H9 (cell line): Measurements from ENCODE around the gene ANKRD13C. TPM values are rescaled to one million over a fixed set of nuclear protein-coding genes. Genes with fewer than 3 reads are reported as not detected.

ENCODE experiments used
- DNase-seq: peaks from one replicate; pipeline ENCODE4 v3.0.0-alpha.2; 2017
- H2AFZ ChIP-seq: one replicate; pipeline ENCODE4 v1.6.1; 2013; ENCODE audit warnings: mild to moderate bottlenecking, low read length, control low read depth, moderate library complexity
- H2AK5ac ChIP-seq: 2 replicates; pipeline ENCODE4 v1.6.1; 2013; ENCODE audit warnings: low read length, control low read depth, mixed read lengths; ENCODE audit not compliant: insufficient read length
- H2BK120ac ChIP-seq: one replicate; pipeline ENCODE4 v1.6.1; 2013; ENCODE audit warnings: low read depth, mild to moderate bottlenecking, low read length, control low read depth, inconsistent platforms; ENCODE audit not compliant: poor library complexity, severe bottlenecking
- H2BK12ac ChIP-seq: 2 replicates; pipeline ENCODE4 v1.6.1; 2013; ENCODE audit warnings: low read length, control low read depth, mixed read lengths, low read depth; ENCODE audit not compliant: insufficient read length
- H2BK15ac ChIP-seq: 2 replicates; pipeline ENCODE4 v1.6.1; 2013; ENCODE audit warnings: low read depth, low read length, control low read depth
- H2BK20ac ChIP-seq: one replicate; pipeline ENCODE4 v1.6.1; 2013; ENCODE audit warnings: low read depth, mild to moderate bottlenecking, low read length, control low read depth, inconsistent platforms; ENCODE audit not compliant: poor library complexity, severe bottlenecking
- H2BK5ac ChIP-seq: 2 replicates; pipeline ENCODE4 v1.6.1; 2013; ENCODE audit warnings: low read length, control low read depth, mixed read lengths; ENCODE audit not compliant: insufficient read length
- H3K14ac ChIP-seq: 2 replicates; pipeline ENCODE4 v1.6.1; 2013; ENCODE audit warnings: low read length, control low read depth; ENCODE audit not compliant: insufficient read depth
- H3K18ac ChIP-seq: 2 replicates; pipeline ENCODE4 v1.6.1; 2013; ENCODE audit warnings: low read depth, mild to moderate bottlenecking, mixed read lengths, low read length, control low read depth; ENCODE audit not compliant: insufficient read length
- H3K23ac ChIP-seq: 2 replicates; pipeline ENCODE4 v1.6.1; 2013; ENCODE audit warnings: low read length, control low read depth, mixed read lengths, low read depth; ENCODE audit not compliant: insufficient read length
- H3K23me2 ChIP-seq: 2 replicates; pipeline ENCODE4 v1.6.1; 2013; ENCODE audit warnings: low read depth, mild to moderate bottlenecking, mixed read lengths, low read length, control low read depth; ENCODE audit not compliant: insufficient read length, poor library complexity, severe bottlenecking
- H3K27ac ChIP-seq: 2 replicates; pipeline ENCODE4 v1.5.1; 2013; ENCODE audit warnings: low read length, control low read depth, mixed read lengths, low read depth; ENCODE audit not compliant: insufficient read length
- H3K27me3 ChIP-seq: 2 replicates; pipeline ENCODE4 v1.6.1; 2013; ENCODE audit warnings: low read length, control low read depth, inconsistent platforms; ENCODE audit not compliant: insufficient read depth
- H3K4ac ChIP-seq: 2 replicates; pipeline ENCODE4 v1.6.1; 2013; ENCODE audit warnings: low read depth, mild to moderate bottlenecking, control low read depth, inconsistent platforms, low read length, moderate library complexity
- H3K4me1 ChIP-seq: 2 replicates; pipeline ENCODE4 v1.6.1; 2013; ENCODE audit warnings: low read length, control low read depth, inconsistent platforms; ENCODE audit not compliant: insufficient read depth
- H3K4me2 ChIP-seq: 2 replicates; pipeline ENCODE4 v1.6.1; 2013; ENCODE audit warnings: low read length, control low read depth, mixed read lengths; ENCODE audit not compliant: insufficient read length, insufficient read depth
- H3K56ac ChIP-seq: 2 replicates; pipeline ENCODE4 v1.6.1; 2013; ENCODE audit warnings: low read depth, mild to moderate bottlenecking, mixed read lengths, low read length, control low read depth; ENCODE audit not compliant: insufficient read length
- H3K79me1 ChIP-seq: 2 replicates; pipeline ENCODE4 v1.6.1; 2013; ENCODE audit warnings: low read depth, mild to moderate bottlenecking, moderate library complexity, low read length, control low read depth, inconsistent platforms; ENCODE audit not compliant: insufficient read depth, poor library complexity, severe bottlenecking
- H3K79me2 ChIP-seq: 2 replicates; pipeline ENCODE4 v1.6.1; 2013; ENCODE audit warnings: low read length, control low read depth, inconsistent platforms; ENCODE audit not compliant: insufficient read depth
- H3K9ac ChIP-seq: 2 replicates; pipeline ENCODE4 v1.6.1; 2013; ENCODE audit warnings: low read length, control low read depth, mixed read lengths; ENCODE audit not compliant: insufficient read length; ENCODE audit errors: extremely low read depth
- H3K9me3 ChIP-seq: one replicate; pipeline ENCODE4 v1.6.1; 2013; ENCODE audit warnings: low read depth, low read length, inconsistent platforms; ENCODE audit not compliant: control insufficient read depth
- H3T11ph ChIP-seq: one replicate; pipeline ENCODE4 v1.6.1; 2013; ENCODE audit warnings: mild to moderate bottlenecking, low read length, control low read depth, inconsistent platforms
- H4K20me1 ChIP-seq: one replicate; pipeline ENCODE4 v1.6.1; 2013; ENCODE audit not compliant: control insufficient read depth, insufficient read length, insufficient read depth
- H4K5ac ChIP-seq: 2 replicates; pipeline ENCODE4 v1.6.1; 2013; ENCODE audit warnings: low read depth, mild to moderate bottlenecking, mixed read lengths, low read length, control low read depth; ENCODE audit not compliant: insufficient read length
- H4K8ac ChIP-seq: replicated peaks from 2 replicates; pipeline ENCODE4 v1.6.1; 2013; ENCODE audit warnings: low read length, control low read depth, mixed read lengths, low read depth; ENCODE audit not compliant: insufficient read length
- H4K91ac ChIP-seq: 2 replicates; pipeline ENCODE4 v1.6.1; 2013; ENCODE audit warnings: low read depth, mild to moderate bottlenecking, moderate library complexity, mixed read lengths, low read length, control low read depth; ENCODE audit not compliant: insufficient read length
- H3K27ac Mint-ChIP-seq, 3 experiments: 2 replicates in 2 of 3; 3 replicates in 1 of 3; pipeline ENCODE4 v1.8.0; 2020 to 2021; ENCODE audit warnings: mixed read lengths in 3 of 3, mild to moderate bottlenecking in 1 of 3, moderate library complexity in 1 of 3
- H3K27me3 Mint-ChIP-seq: 2 replicates; pipeline ENCODE4 v1.8.0; 2021; ENCODE audit warnings: low read depth, mild to moderate bottlenecking, moderate library complexity, mixed read lengths
- H3K36me3 Mint-ChIP-seq, 3 experiments: 2 replicates in 2 of 3; 3 replicates in 1 of 3; pipeline ENCODE4 v1.8.0; 2020 to 2021; ENCODE audit warnings: low read depth in 3 of 3, mixed read lengths in 3 of 3; ENCODE audit not compliant: insufficient read depth in 1 of 3
- H3K4me1 Mint-ChIP-seq, 2 experiments: 2 replicates each; pipeline ENCODE4 v1.8.0; 2020; ENCODE audit warnings: mixed read lengths in 2 of 2
- H3K4me3 Mint-ChIP-seq, 2 experiments: 2 replicates in 1 of 2; 3 replicates in 1 of 2; pipeline ENCODE4 v1.8.0; 2020 to 2021; ENCODE audit warnings: mild to moderate bottlenecking in 2 of 2, mixed read lengths in 2 of 2, moderate library complexity in 1 of 2
- H3K9me3 Mint-ChIP-seq, 2 experiments: 2 replicates in 1 of 2; 3 replicates in 1 of 2; pipeline ENCODE4 v1.8.0; 2020; ENCODE audit warnings: mild to moderate bottlenecking in 2 of 2, mixed read lengths in 2 of 2, moderate library complexity in 1 of 2
- WGBS: extraction: QIAGEN DNeasy Blood & Tissue Kit; methylation state at CpG from one replicate; pipeline ENCODE4 v1.1.7; 2013; ENCODE audit warnings: missing lambda C conversion rate, low lambda C conversion rate, mixed read lengths; ENCODE audit not compliant: insufficient read length; ENCODE audit errors: extremely low coverage; 5-methylcytosine and 5-hydroxymethylcytosine counted together
- total RNA-seq: library from RNA; stranded (reverse); gene quantifications from 2 replicates; pipeline ENCODE4 v1.2.1, GENCODE V29; 2021
- TF ChIP-seq, protein P1 (sequence below): fragments of 200-600 bp; sonication (generic); conservative IDR thresholded peaks from 3 replicates; pipeline ENCODE4 v1.8.0; 2021; ENCODE audit warnings: antibody characterized with exemption, mild to moderate bottlenecking

Gene ANKRD13C
- total RNA-seq, 1 experiment from 2014 or later = 19.7 TPM

GRCh38 chr1:70286453-70286852 is 68.1 kb downstream of the ANKRD13C start:
- Histone ChIP-seq H3K27me3 (no peaks in the 10 kb centered on the region), H3K79me1 (no peaks in the 10 kb centered on the region), H3K56ac (no peak overlapping the region), H3K9ac (no peak overlapping the region), H2BK12ac (no peak overlapping the region), H4K5ac (no peak overlapping the region), H3T11ph (no peak overlapping the region), H3K23ac (no peak overlapping the region), H4K8ac (no peak overlapping the region), H2AFZ (no peak overlapping the region), H2BK5ac (no peak overlapping the region), H2AK5ac (no peak overlapping the region), H2BK15ac (no peak overlapping the region), H3K14ac (no peak overlapping the region), H4K91ac (no peak overlapping the region), H2BK20ac (no peak overlapping the region), H3K27ac (no peak overlapping the region), H2BK120ac (no peak overlapping the region), H3K4ac (no peak overlapping the region), H3K9me3 (no peaks in the 10 kb centered on the region), H4K20me1 (no peaks in the 10 kb centered on the region), H3K79me2 (no peaks in the 10 kb centered on the region), H3K4me1 (no peaks in the 10 kb centered on the region), H3K23me2 (no peaks in the 10 kb centered on the region), H3K18ac (no peak overlapping the region), H3K4me2 (no peak overlapping the region)
- TF ChIP-seq, protein P1, sequence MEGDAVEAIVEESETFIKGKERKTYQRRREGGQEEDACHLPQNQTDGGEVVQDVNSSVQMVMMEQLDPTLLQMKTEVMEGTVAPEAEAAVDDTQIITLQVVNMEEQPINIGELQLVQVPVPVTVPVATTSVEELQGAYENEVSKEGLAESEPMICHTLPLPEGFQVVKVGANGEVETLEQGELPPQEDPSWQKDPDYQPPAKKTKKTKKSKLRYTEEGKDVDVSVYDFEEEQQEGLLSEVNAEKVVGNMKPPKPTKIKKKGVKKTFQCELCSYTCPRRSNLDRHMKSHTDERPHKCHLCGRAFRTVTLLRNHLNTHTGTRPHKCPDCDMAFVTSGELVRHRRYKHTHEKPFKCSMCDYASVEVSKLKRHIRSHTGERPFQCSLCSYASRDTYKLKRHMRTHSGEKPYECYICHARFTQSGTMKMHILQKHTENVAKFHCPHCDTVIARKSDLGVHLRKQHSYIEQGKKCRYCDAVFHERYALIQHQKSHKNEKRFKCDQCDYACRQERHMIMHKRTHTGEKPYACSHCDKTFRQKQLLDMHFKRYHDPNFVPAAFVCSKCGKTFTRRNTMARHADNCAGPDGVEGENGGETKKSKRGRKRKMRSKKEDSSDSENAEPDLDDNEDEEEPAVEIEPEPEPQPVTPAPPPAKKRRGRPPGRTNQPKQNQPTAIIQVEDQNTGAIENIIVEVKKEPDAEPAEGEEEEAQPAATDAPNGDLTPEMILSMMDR = no peak
- no peaks in the 10 kb centered on the region for H3K9me3 Mint-ChIP-seq
- no peak for DNase-seq
- no peaks in the 10 kb centered on the region for H3K4me1 Mint-ChIP-seq
- no peak overlapping the region for H3K4me3 Mint-ChIP-seq
- H3K27me3 Mint-ChIP-seq = no peaks in the 10 kb centered on the region
- no CpG with 5 or more reads among the region's 5 CpGs for WGBS
- H3K27ac Mint-ChIP-seq = no peak overlapping the region
- H3K36me3 Mint-ChIP-seq = peaks cover 5 to 19% (median 17%) of the 10 kb centered on the region in 3 experiments; a peak in 5 of 7 replicates
